A549 (cell line): ENCODE measurements around the gene CHD6.

Experiments
- CEBPB ChIP-seq, 2 experiments: fragments of >200 bp in 1 of 2; sonication (Bioruptor Twin) in 1 of 2; formaldehyde crosslinking in 1 of 2; IDR thresholded peaks; 2 replicates each; pipeline ENCODE4 v1.6.1; 2012 to 2016
- CHD2 ChIP-seq: fragments of 150-350 bp; IDR thresholded peaks from 2 replicates; pipeline ENCODE4 v1.6.1; 2014; ENCODE audit warnings: low read length; ENCODE audit not compliant: partially characterized antibody
- CTCF ChIP-seq: fragments of >200 bp; sonication (Bioruptor Twin); formaldehyde crosslinking; IDR thresholded peaks from 3 replicates; pipeline ENCODE4 v1.5.1; 2016
- EP300 ChIP-seq, 2 experiments: fragments of >200 bp; sonication (Bioruptor Twin); formaldehyde crosslinking; IDR thresholded peaks; 2 replicates in 1 of 2; 3 replicates in 1 of 2; pipeline ENCODE4 v1.6.1; 2016 to 2017
- RAD21 ChIP-seq, 2 experiments: fragments of >200 bp in 1 of 2; sonication (Bioruptor Twin) in 1 of 2; formaldehyde crosslinking in 1 of 2; IDR thresholded peaks in 1 of 2; conservative IDR thresholded peaks in 1 of 2; 2 replicates in 1 of 2; 3 replicates in 1 of 2; pipeline ENCODE4 v1.6.1; 2012 to 2018; ENCODE audit warnings: inconsistent platforms in 1 of 2
- RNF2 ChIP-seq: fragments of 200-600 bp; sonication (generic); IDR thresholded peaks from 2 replicates; pipeline ENCODE4 v1.6.1; 2016; ENCODE audit warnings: low read depth, mild to moderate bottlenecking, antibody characterized with exemption, moderate library complexity, borderline replicate concordance

GRCh38 chr20:41373251-41373783 lies 244.9 kb downstream of the CHD6 start:
- TF ChIP-seq RNF2 (no peak), CTCF (no peak), RAD21 (conservative IDR thresholded peaks at IDR 0.05 in 1 of 2, IDR thresholded peaks at IDR 0.05 in 1 of 2) (no peak), EP300 (IDR thresholded peaks at IDR 0.05) (no peak), CEBPB (IDR thresholded peaks at IDR 0.05) (no peak), CHD2 (no peak)
